Endodermal cell (in vitro differentiated cells): ENCODE measurements around the gene DLGAP3. TPM values are rescaled to one million over a fixed set of nuclear protein-coding genes. Genes with fewer than 3 reads are reported as not detected.

Experiments
- DNase-seq: peaks from one replicate; pipeline ENCODE4 v3.0.0-alpha.2; 2017
- H3K27ac ChIP-seq: 2 replicates; pipeline ENCODE4 v1.5.1; 2013; ENCODE audit warnings: mild to moderate bottlenecking, low read depth, low read length, moderate library complexity
- H3K27me3 ChIP-seq: 2 replicates; pipeline ENCODE4 v1.6.1; 2013; ENCODE audit warnings: mild to moderate bottlenecking, low read length, moderate library complexity; ENCODE audit not compliant: insufficient read depth, control insufficient read depth, poor library complexity, severe bottlenecking
- H3K36me3 ChIP-seq: 2 replicates; pipeline ENCODE4 v1.7.0; 2013; ENCODE audit warnings: mild to moderate bottlenecking, low read length, moderate library complexity; ENCODE audit not compliant: control insufficient read depth, insufficient read depth
- H3K4me1 ChIP-seq: one replicate; pipeline ENCODE4 v1.7.0; 2013; ENCODE audit warnings: low read length; ENCODE audit not compliant: control insufficient read depth, insufficient read depth
- H3K4me3 ChIP-seq: 2 replicates; pipeline ENCODE4 v1.5.1; 2013; ENCODE audit warnings: mild to moderate bottlenecking, low read length, moderate library complexity
- H3K9ac ChIP-seq: 2 replicates; pipeline ENCODE4 v1.6.1; 2013; ENCODE audit warnings: mild to moderate bottlenecking, low read length, moderate library complexity; ENCODE audit not compliant: poor library complexity, severe bottlenecking; ENCODE audit errors: extremely low read depth
- H3K9me3 ChIP-seq: 2 replicates; pipeline ENCODE4 v1.6.1; 2013; ENCODE audit warnings: mild to moderate bottlenecking, low read length, moderate library complexity; ENCODE audit not compliant: control insufficient read depth
- H3K27ac Mint-ChIP-seq: 2 replicates; pipeline ENCODE4 v1.8.0; 2020; ENCODE audit warnings: mixed read lengths
- H3K27me3 Mint-ChIP-seq: 2 replicates; pipeline ENCODE4 v1.8.0; 2021; ENCODE audit warnings: mild to moderate bottlenecking, mixed read lengths; ENCODE audit not compliant: insufficient read depth
- H3K36me3 Mint-ChIP-seq: 2 replicates; pipeline ENCODE4 v1.8.0; 2020; ENCODE audit warnings: low read depth, mixed read lengths
- H3K4me1 Mint-ChIP-seq: 2 replicates; pipeline ENCODE4 v1.8.0; 2020; ENCODE audit warnings: mixed read lengths
- H3K4me3 Mint-ChIP-seq: 2 replicates; pipeline ENCODE4 v1.8.0; 2020; ENCODE audit warnings: mild to moderate bottlenecking, moderate library complexity, mixed read lengths
- H3K9me3 Mint-ChIP-seq: 2 replicates; pipeline ENCODE4 v1.8.0; 2020; ENCODE audit warnings: mild to moderate bottlenecking, mixed read lengths
- CTCF ChIP-seq: fragments of 200-600 bp; sonication (generic); conservative IDR thresholded peaks from 2 replicates; pipeline ENCODE4 v1.5.0; 2021; ENCODE audit warnings: antibody characterized with exemption, mild to moderate bottlenecking
- WGBS, 2 experiments: methylation state at CpG; one replicate each; pipeline versions ENCODE4 v1.1.5 to v1.1.7; 2013; ENCODE audit warnings: missing lambda C conversion rate in 2 of 2, mixed read lengths in 1 of 2; ENCODE audit not compliant: insufficient coverage in 1 of 2, insufficient read length in 1 of 2; 5-methylcytosine and 5-hydroxymethylcytosine counted together
- total RNA-seq, 2 donors: library from RNA; stranded (reverse); fragmentation: NEBNext Ultra II Directional in 1 of 2; extraction: Animal tissue kit (Norgen Biotek cat#: 25700) in 1 of 2; gene quantifications; 2 replicates in 1 of 2; 3 replicates in 1 of 2; pipeline ENCODE4 v1.2.1, GENCODE V29; 2021

Gene DLGAP3
- total RNA-seq, 2 donors from 2014 or later = 4.4 to 4.6 TPM

DNA sequence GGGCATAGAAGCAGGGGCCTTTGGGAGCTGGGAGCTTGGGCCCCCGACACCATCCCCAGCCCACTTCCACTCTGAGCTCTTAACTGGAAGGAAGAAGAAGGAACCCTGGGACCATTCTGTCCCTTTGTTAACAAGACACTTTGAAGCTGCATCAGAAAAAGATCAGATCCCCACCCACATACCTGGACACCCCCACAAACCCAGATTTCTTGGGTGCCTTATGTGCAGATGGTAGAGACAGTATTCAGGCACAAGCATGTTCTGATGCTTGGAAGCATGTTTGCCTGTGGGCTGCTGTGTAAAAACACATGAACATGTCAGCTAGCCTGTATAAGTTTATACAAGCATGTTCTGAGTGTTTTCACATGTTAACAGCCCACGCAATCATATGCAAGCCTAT lies 3.7 kb downstream of the DLGAP3 start:
- Histone ChIP-seq H3K4me1 (no peaks in the 10 kb centered on the region), H3K4me3 (no peak overlapping the region), H3K36me3 (no peaks in the 10 kb centered on the region), H3K27ac (no peak overlapping the region), H3K9ac (no peak overlapping the region), H3K9me3 (no peaks in the 10 kb centered on the region), H3K27me3 (peaks cover 73% of the 10 kb centered on the region)
- no peak overlapping the region for H3K27ac Mint-ChIP-seq
- H3K4me3 Mint-ChIP-seq = no peak overlapping the region
- peaks cover 79% of the 10 kb centered on the region for H3K27me3 Mint-ChIP-seq
- 88 to 100% methylated on average over 2 of the region's 2 CpGs for WGBS, 2 experiments
- no peak for TF ChIP-seq CTCF
- no peak for DNase-seq
- H3K36me3 Mint-ChIP-seq = no peaks in the 10 kb centered on the region
- no peaks in the 10 kb centered on the region for H3K9me3 Mint-ChIP-seq
- H3K4me1 Mint-ChIP-seq = peaks cover 5% of the 10 kb centered on the region

DNA sequence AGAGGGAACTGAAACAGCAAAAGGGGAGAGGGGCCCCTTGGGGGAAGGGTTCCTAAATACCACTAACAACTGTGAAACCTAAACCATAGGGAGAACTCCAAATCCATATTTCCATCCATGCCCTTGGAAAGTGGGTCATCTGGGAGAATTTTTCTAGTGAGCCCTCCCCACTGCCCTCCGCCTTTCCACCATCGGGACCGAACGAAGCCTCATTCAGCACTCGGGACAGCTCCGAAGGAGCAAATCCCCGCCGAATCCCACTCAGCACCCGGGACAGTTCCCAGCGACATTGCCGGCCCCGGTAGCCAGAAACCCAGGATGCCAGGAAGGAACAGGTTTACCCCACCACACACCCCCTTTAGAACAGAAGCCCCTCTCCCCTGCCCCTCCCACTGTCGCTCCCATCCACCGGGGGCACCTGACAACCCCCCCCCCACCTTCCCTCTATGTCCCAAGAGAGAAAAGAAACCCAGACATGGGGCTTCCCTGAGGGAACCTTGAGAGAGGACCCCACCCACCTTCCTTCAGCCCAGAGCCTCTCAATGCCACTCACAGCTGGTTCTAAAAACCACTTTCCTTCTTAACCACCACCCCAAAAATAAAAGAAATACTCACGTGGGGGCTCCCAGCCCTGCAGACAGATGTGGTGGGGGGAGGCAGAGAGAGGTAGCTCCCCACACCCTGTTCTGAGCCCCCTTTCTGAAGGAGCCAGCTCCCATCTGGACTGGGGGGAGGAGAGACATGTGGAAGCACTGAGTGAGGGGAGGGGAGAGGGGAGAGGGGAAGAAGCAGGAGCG lies 4.5 kb downstream of the DLGAP3 start:
- Mint-ChIP-seq H3K4me1 (peaks cover 5% of the 10 kb centered on the region), H3K27ac (no peak overlapping the region), H3K27me3 (peaks cover 74% of the 10 kb centered on the region), H3K36me3 (no peaks in the 10 kb centered on the region), H3K4me3 (no peak overlapping the region), H3K9me3 (no peaks in the 10 kb centered on the region)
- no peaks in the 10 kb centered on the region for H3K9me3 ChIP-seq
- peaks cover 65% of the 10 kb centered on the region for H3K27me3 ChIP-seq
- H3K4me1 ChIP-seq = no peaks in the 10 kb centered on the region
- DNase-seq = peak; percentile 94
- H3K4me3 ChIP-seq = no peak overlapping the region
- no peaks in the 10 kb centered on the region for H3K36me3 ChIP-seq
- WGBS, 2 experiments = 0 to 4% methylated on average over 1 to 14 of the region's 16 CpGs
- no peak overlapping the region for H3K9ac ChIP-seq
- no peak overlapping the region for H3K27ac ChIP-seq
- TF ChIP-seq CTCF = no peak

DNA sequence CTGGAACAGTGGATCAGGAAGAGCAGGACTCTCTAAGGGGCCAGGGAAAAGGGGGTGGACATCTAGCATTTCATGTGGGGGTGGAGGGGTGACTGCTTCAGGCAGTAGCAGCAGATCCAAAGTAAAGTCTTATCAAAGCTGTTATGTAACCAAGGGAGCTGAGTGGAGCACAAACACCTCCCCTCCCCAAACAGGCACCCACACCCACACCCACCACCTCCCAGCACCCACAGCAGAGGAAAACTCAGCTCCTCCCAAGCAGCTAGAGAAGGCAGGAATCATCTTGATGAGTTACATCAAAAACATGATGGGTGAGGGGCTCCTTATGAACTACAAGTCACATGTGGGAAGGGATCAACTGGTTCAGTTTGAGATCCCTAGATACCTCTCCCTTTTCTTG lies 6.0 kb downstream of the DLGAP3 start:
- no peak overlapping the region for H3K4me3 ChIP-seq
- Mint-ChIP-seq H3K27me3 (peaks cover 69% of the 10 kb centered on the region), H3K27ac (no peak overlapping the region), H3K36me3 (no peaks in the 10 kb centered on the region), H3K4me3 (no peak overlapping the region), H3K9me3 (no peaks in the 10 kb centered on the region), H3K4me1 (peaks cover 3% of the 10 kb centered on the region)
- H3K9ac ChIP-seq = no peak overlapping the region
- DNase-seq = peak; percentile 26
- no peak overlapping the region for H3K27ac ChIP-seq
- no peaks in the 10 kb centered on the region for H3K4me1 ChIP-seq
- H3K36me3 ChIP-seq = no peaks in the 10 kb centered on the region
- no peaks in the 10 kb centered on the region for H3K9me3 ChIP-seq
- TF ChIP-seq CTCF = no peak
- H3K27me3 ChIP-seq = peaks cover 57% of the 10 kb centered on the region
